Measurements from ENCODE around the gene TNS1.

DNA sequence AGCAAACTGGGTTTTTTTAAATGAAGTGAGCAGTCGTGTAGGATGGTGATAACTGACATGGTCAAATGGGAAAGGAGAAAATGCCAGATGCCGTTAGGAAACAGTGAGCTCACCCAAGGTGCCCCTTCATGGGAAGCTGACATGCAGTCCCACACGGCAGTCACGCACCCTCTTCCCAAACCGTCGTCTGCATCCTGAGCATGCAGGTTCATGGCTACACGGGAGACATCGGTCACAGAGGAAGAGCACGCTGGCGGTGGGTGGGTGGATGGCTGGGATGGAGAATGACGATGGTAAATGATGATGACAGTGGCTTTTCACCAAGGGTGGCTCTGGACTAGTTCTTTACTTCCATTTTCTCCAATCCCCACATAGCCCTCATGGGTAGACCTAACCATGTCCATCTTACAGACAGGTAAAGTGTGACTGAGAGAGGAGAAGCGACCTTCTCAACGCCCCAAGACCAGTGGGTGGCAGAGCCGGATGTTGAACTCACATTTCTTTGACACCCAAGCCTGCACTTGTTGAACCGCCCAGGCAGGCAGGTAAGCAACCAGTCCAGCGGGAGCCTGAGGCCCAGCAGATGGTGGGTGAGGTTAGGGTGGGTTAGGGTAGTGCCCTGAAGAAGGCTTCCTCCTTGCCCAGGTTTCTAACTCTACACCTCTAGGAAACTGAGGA lies 44.5 kb downstream of the TNS1 start:
- TF ChIP-seq, protein P1, sequence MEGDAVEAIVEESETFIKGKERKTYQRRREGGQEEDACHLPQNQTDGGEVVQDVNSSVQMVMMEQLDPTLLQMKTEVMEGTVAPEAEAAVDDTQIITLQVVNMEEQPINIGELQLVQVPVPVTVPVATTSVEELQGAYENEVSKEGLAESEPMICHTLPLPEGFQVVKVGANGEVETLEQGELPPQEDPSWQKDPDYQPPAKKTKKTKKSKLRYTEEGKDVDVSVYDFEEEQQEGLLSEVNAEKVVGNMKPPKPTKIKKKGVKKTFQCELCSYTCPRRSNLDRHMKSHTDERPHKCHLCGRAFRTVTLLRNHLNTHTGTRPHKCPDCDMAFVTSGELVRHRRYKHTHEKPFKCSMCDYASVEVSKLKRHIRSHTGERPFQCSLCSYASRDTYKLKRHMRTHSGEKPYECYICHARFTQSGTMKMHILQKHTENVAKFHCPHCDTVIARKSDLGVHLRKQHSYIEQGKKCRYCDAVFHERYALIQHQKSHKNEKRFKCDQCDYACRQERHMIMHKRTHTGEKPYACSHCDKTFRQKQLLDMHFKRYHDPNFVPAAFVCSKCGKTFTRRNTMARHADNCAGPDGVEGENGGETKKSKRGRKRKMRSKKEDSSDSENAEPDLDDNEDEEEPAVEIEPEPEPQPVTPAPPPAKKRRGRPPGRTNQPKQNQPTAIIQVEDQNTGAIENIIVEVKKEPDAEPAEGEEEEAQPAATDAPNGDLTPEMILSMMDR (IDR thresholded peaks at IDR 0.05), result no peak
- no peak for TF ChIP-seq POLR2AphosphoS5 (IDR thresholded peaks at IDR 0.05; ENCODE audit: low read depth, low read length)
- no peak for TF ChIP-seq TCF7L2 (IDR thresholded peaks at IDR 0.05; ENCODE audit: low read depth, low read length)
- TF ChIP-seq, protein P2, sequence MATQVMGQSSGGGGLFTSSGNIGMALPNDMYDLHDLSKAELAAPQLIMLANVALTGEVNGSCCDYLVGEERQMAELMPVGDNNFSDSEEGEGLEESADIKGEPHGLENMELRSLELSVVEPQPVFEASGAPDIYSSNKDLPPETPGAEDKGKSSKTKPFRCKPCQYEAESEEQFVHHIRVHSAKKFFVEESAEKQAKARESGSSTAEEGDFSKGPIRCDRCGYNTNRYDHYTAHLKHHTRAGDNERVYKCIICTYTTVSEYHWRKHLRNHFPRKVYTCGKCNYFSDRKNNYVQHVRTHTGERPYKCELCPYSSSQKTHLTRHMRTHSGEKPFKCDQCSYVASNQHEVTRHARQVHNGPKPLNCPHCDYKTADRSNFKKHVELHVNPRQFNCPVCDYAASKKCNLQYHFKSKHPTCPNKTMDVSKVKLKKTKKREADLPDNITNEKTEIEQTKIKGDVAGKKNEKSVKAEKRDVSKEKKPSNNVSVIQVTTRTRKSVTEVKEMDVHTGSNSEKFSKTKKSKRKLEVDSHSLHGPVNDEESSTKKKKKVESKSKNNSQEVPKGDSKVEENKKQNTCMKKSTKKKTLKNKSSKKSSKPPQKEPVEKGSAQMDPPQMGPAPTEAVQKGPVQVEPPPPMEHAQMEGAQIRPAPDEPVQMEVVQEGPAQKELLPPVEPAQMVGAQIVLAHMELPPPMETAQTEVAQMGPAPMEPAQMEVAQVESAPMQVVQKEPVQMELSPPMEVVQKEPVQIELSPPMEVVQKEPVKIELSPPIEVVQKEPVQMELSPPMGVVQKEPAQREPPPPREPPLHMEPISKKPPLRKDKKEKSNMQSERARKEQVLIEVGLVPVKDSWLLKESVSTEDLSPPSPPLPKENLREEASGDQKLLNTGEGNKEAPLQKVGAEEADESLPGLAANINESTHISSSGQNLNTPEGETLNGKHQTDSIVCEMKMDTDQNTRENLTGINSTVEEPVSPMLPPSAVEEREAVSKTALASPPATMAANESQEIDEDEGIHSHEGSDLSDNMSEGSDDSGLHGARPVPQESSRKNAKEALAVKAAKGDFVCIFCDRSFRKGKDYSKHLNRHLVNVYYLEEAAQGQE (IDR thresholded peaks at IDR 0.05; ENCODE audit: insufficient read depth in 1 of 2, low read depth in 2 of 2, low read length in 1 of 2), result no peak
- TF ChIP-seq SIN3A (IDR thresholded peaks at IDR 0.05; ENCODE audit: borderline replicate concordance, insufficient read depth, low read depth, low read length), result no peak

Data from Panc1 (cell line).